Measurements from ENCODE around the gene POLL.
"Not testable (repeated sequence)": the region's sequence is repeated elsewhere in the genome, so short reads cannot be mapped to it uniquely, and the experiment has no call there.

The POLL gene

GRCh38 chr10:101587725-101588653 is at the start of gene POLL, which contains the start of gene DPCD:
POLL (minus strand) TSS chr10:101588257; CDS start chr10:101587360, 897 bp downstream.
DPCD (plus strand) TSS chr10:101588321; CDS start chr10:101588337, 16 bp downstream.
- Histone ChIP-seq H3K4me3 (ENCODE audit: low read depth, low read length) (peak within 1 kb of the TSS; percentile 83), H3K9ac (peak within 1 kb of the TSS; percentile 73), H3K36me3 (ENCODE audit: control insufficient read depth, insufficient read depth, low read length) (no peaks in the 10 kb centered on the region), H3K79me2 (peaks cover 27% of the 10 kb centered on the region), H2AFZ (peak within 1 kb of the TSS; percentile 100), H3K4me2 (ENCODE audit: low read length) (peak within 1 kb of the TSS; percentile 94), H3K27ac (peak within 1 kb of the TSS; percentile 60), H3K9me3 (ENCODE audit: control insufficient read depth, low read length) (no peaks in the 10 kb centered on the region), H3K27me3 (ENCODE audit: control insufficient read depth, insufficient read depth, low read length) (no peaks in the 10 kb centered on the region), H3K4me1 (peaks cover 5% of the 10 kb centered on the region)
- TF ChIP-seq CTCF (IDR thresholded peaks at IDR 0.05), result no peak

GRCh38 chr10:101633510-101633909 is 45.5 kb upstream of the POLL start:
- H3K79me2 ChIP-seq, result peaks cover 37% of the 10 kb centered on the region
- not testable (repeated sequence) for H3K27ac ChIP-seq; H3K27me3 ChIP-seq (ENCODE audit: control insufficient read depth, insufficient read depth, low read length); H3K36me3 ChIP-seq (ENCODE audit: control insufficient read depth, insufficient read depth, low read length); H3K4me3 ChIP-seq (ENCODE audit: low read depth, low read length); H3K4me1 ChIP-seq; H3K9ac ChIP-seq; H3K9me3 ChIP-seq (ENCODE audit: control insufficient read depth, low read length); H2AFZ ChIP-seq; H3K4me2 ChIP-seq (ENCODE audit: low read length)

GRCh38 chr10:101631821-101632475 is 43.9 kb upstream of the POLL start:
- H3K4me1 ChIP-seq, result no peaks in the 10 kb centered on the region
- H2AFZ ChIP-seq, result no peak overlapping the region
- no peak for TF ChIP-seq CTCF (IDR thresholded peaks at IDR 0.05)
- H3K79me2 ChIP-seq, result peaks cover 46% of the 10 kb centered on the region
- no peaks in the 10 kb centered on the region for H3K27me3 ChIP-seq (ENCODE audit: control insufficient read depth, insufficient read depth, low read length)
- H3K27ac ChIP-seq, result no peak overlapping the region
- no peaks in the 10 kb centered on the region for H3K36me3 ChIP-seq (ENCODE audit: control insufficient read depth, insufficient read depth, low read length)
- H3K9me3 ChIP-seq (ENCODE audit: control insufficient read depth, low read length), result no peaks in the 10 kb centered on the region
- no peak overlapping the region for H3K9ac ChIP-seq
- no peak overlapping the region for H3K4me3 ChIP-seq (ENCODE audit: low read depth, low read length)
- no peak overlapping the region for H3K4me2 ChIP-seq (ENCODE audit: low read length)

DNA sequence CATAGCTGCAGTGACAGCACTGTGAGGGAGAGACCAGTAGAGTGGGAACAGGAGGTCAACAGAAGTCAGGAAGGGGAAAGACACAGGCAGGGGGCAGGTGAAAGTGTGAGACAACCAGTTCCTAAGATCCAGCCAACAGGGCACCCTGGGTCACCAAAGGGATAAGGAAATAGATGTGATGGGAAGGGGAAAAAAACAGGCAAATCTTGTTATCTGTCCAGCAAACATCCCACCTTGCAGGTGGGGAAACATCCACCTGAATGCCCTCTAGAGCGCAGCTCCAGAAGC is 42.5 kb upstream of the POLL start:
- H2AFZ ChIP-seq, result no peak overlapping the region
- no peak overlapping the region for H3K9ac ChIP-seq
- peaks cover 40% of the 10 kb centered on the region for H3K79me2 ChIP-seq
- TF ChIP-seq CTCF (IDR thresholded peaks at IDR 0.05), result no peak
- H3K4me1 ChIP-seq, result no peaks in the 10 kb centered on the region
- no peaks in the 10 kb centered on the region for H3K36me3 ChIP-seq (ENCODE audit: control insufficient read depth, insufficient read depth, low read length)
- no peak overlapping the region for H3K27ac ChIP-seq
- H3K4me2 ChIP-seq (ENCODE audit: low read length), result no peak overlapping the region
- H3K4me3 ChIP-seq (ENCODE audit: low read depth, low read length), result no peak overlapping the region
- H3K27me3 ChIP-seq (ENCODE audit: control insufficient read depth, insufficient read depth, low read length), result no peaks in the 10 kb centered on the region
- no peaks in the 10 kb centered on the region for H3K9me3 ChIP-seq (ENCODE audit: control insufficient read depth, low read length)

- no peak overlapping the region for H3K4me2 ChIP-seq (ENCODE audit: low read length)
- no peak overlapping the region for H3K9ac ChIP-seq
- no peak for TF ChIP-seq CTCF (IDR thresholded peaks at IDR 0.05)
- H2AFZ ChIP-seq, result no peak overlapping the region
- H3K36me3 ChIP-seq (ENCODE audit: control insufficient read depth, insufficient read depth, low read length), result no peaks in the 10 kb centered on the region
- H3K9me3 ChIP-seq (ENCODE audit: control insufficient read depth, low read length), result no peaks in the 10 kb centered on the region
- no peak overlapping the region for H3K27ac ChIP-seq
- H3K4me1 ChIP-seq, result no peaks in the 10 kb centered on the region
- no peak overlapping the region for H3K4me3 ChIP-seq (ENCODE audit: low read depth, low read length)
- H3K79me2 ChIP-seq, result peaks cover 38% of the 10 kb centered on the region
- H3K27me3 ChIP-seq (ENCODE audit: control insufficient read depth, insufficient read depth, low read length), result no peaks in the 10 kb centered on the region
Measured at GRCh38 chr10:101629837-101630632, 42.0 kb upstream of the POLL start.
